B cell (primary cell): ENCODE data around the gene KLHL26. TPM values are rescaled to one million over a fixed set of nuclear protein-coding genes. Genes with fewer than 3 reads are reported as not detected.
A peak's percentile ranks its signal among the peaks of the same experiment; 100 is the strongest.

Source experiments
- ATAC-seq: fragments of 200-7000 bp; cut with Tn5 transposase; one replicate; pipeline ENCODE4 v1.10.0; 2021; ENCODE audit warnings: low read depth, mild to moderate bottlenecking, moderate number of reproducible peaks, moderate library complexity
- CTCF ChIA-PET: fragments of 350-600 bp; sonication (Branson Sonifier 250); formaldehyde crosslinking; loops from one replicate; lab custom pipeline; 2021; ENCODE audit warnings: antibody characterized with exemption, inconsistent platforms; lab: Charles Lee
- POLR2A ChIA-PET: fragments of 350-600 bp; sonication (Branson Sonifier 250); formaldehyde crosslinking; loops from one replicate; lab custom pipeline; 2021; ENCODE audit warnings: antibody characterized with exemption; lab: Charles Lee
- DNase-seq: peaks from one replicate; pipeline ENCODE4 v3.0.0; 2013
- H2AFZ ChIP-seq: 2 replicates; pipeline ENCODE4 v1.6.1; 2012; ENCODE audit warnings: mild to moderate bottlenecking, low read depth, low read length; ENCODE audit not compliant: insufficient read depth, poor library complexity, severe bottlenecking
- H3K27ac ChIP-seq, 2 donors: 1 replicate in 1 of 2; 2 replicates in 1 of 2; pipeline ENCODE4 v1.5.1; 2012 to 2013; ENCODE audit warnings: low read length in 2 of 2, mild to moderate bottlenecking in 2 of 2, moderate library complexity in 1 of 2
- H3K27me3 ChIP-seq, 4 experiments: fragments of 200-600 bp in 1 of 4; sonication (generic) in 1 of 4; replicated peaks in 1 of 4; 1 replicate in 2 of 4; 2 replicates in 2 of 4; pipeline versions ENCODE4 v1.6.1 to v1.7.0; 2013 to 2016; ENCODE audit warnings: low read length in 3 of 4, mild to moderate bottlenecking in 2 of 4, mixed read lengths in 1 of 4, moderate library complexity in 1 of 4; ENCODE audit not compliant: insufficient read depth in 4 of 4, control insufficient read depth in 3 of 4; ENCODE audit errors: control extremely low read depth in 1 of 4
- H3K36me3 ChIP-seq, 2 experiments: replicated peaks in 1 of 2; 1 replicate in 1 of 2; 2 replicates in 1 of 2; pipeline versions ENCODE4 v1.6.1 to v1.7.1; 2013; ENCODE audit warnings: low read length in 1 of 2; ENCODE audit not compliant: insufficient read depth in 2 of 2, control insufficient read depth in 1 of 2; ENCODE audit errors: control extremely low read depth in 1 of 2, extremely low read depth in 1 of 2
- H3K4me1 ChIP-seq, 2 donors: fragments of 200-600 bp in 1 of 2; sonication (generic) in 1 of 2; 1 replicate in 1 of 2; 2 replicates in 1 of 2; pipeline versions ENCODE4 v1.5.1 to v1.6.1; 2013 to 2017; ENCODE audit warnings: low read length in 2 of 2; ENCODE audit not compliant: control insufficient read depth in 2 of 2, insufficient read depth in 2 of 2
- H3K4me2 ChIP-seq: replicated peaks from 2 replicates; pipeline ENCODE3; 2012; ENCODE audit warnings: mild to moderate bottlenecking, low read depth, low read length; ENCODE audit not compliant: poor library complexity, severe bottlenecking
- H3K4me3 ChIP-seq, 5 experiments: fragments of 200-600 bp in 1 of 5; sonication (generic) in 1 of 5; 1 replicate in 3 of 5; 2 replicates in 2 of 5; pipeline versions ENCODE4 v1.5.1 to v1.7.0; 2011 to 2016; ENCODE audit warnings: low read length in 4 of 5, mild to moderate bottlenecking in 4 of 5, low read depth in 2 of 5, control low read depth in 1 of 5, moderate library complexity in 1 of 5; ENCODE audit not compliant: insufficient read depth in 1 of 5; ENCODE audit errors: control extremely low read depth in 1 of 5, extremely low read depth in 1 of 5
- H3K79me2 ChIP-seq: fragments of 200-600 bp; sonication (generic); one replicate; pipeline ENCODE4 v1.6.0; 2016; ENCODE audit warnings: low read length; ENCODE audit not compliant: control insufficient read depth, insufficient read depth
- H3K9ac ChIP-seq: fragments of 200-600 bp; sonication (generic); 2 replicates; pipeline ENCODE4 v1.6.1; 2017; ENCODE audit warnings: mild to moderate bottlenecking, low read length, moderate library complexity
- H3K9me3 ChIP-seq, 3 donors: one replicate each; pipeline versions ENCODE4 v1.6.1 to v1.7.1; 2013; ENCODE audit warnings: low read length in 2 of 3; ENCODE audit not compliant: control insufficient read depth in 2 of 3, insufficient read depth in 1 of 3; ENCODE audit errors: control extremely low read depth in 1 of 3
- H4K20me1 ChIP-seq: 2 replicates; pipeline ENCODE4 v1.6.0; 2012; ENCODE audit warnings: mild to moderate bottlenecking, low read length; ENCODE audit not compliant: insufficient read depth, control insufficient read depth, poor library complexity, severe bottlenecking
- H3K27ac Mint-ChIP-seq: one replicate; pipeline ENCODE4 v1.8.0; 2021; ENCODE audit warnings: mixed read lengths
- H3K27me3 Mint-ChIP-seq: one replicate; pipeline ENCODE4 v1.8.0; 2021; ENCODE audit warnings: mixed read lengths
- H3K4me1 Mint-ChIP-seq: one replicate; pipeline ENCODE4 v1.8.0; 2021; ENCODE audit warnings: mixed read lengths
- H3K4me3 Mint-ChIP-seq: one replicate; pipeline ENCODE4 v1.8.0; 2021; ENCODE audit warnings: mixed read lengths
- H3K9me3 Mint-ChIP-seq: one replicate; pipeline ENCODE4 v1.8.0; 2022; ENCODE audit warnings: mixed read lengths; ENCODE audit not compliant: insufficient read depth
- CTCF ChIP-seq: fragments of 200-600 bp; IDR thresholded peaks from one replicate; pipeline ENCODE4 v1.8.0; 2022; ENCODE audit warnings: antibody characterized with exemption, mild to moderate bottlenecking
- EZH2 ChIP-seq: IDR thresholded peaks from 2 replicates; pipeline ENCODE4 v1.6.1; 2012; ENCODE audit warnings: borderline replicate concordance, low read depth, mild to moderate bottlenecking, moderate library complexity, low read length; ENCODE audit not compliant: insufficient read depth, poor library complexity, severe bottlenecking
- WGBS: methylation state at CpG from one replicate; pipeline ENCODE4 v1.1.5; 2013; ENCODE audit warnings: missing lambda C conversion rate; ENCODE audit not compliant: insufficient coverage; 5-methylcytosine and 5-hydroxymethylcytosine counted together
- intact Hi-C: fragments of 100-400 bp; cut with micrococcal nuclease; formaldehyde crosslinking; loops from one replicate; pipeline ENCODE4 v1.10.0; 2022
- polyA plus RNA-seq: library from polyadenylated mRNA; depleted of rRNA; stranded (reverse); fragments of >200 nt; gene quantifications from 2 replicates; pipeline ENCODE4 v1.2.3, GENCODE V29; 2012
- total RNA-seq, 2 donors: library from RNA; stranded (reverse); fragments of 120-200 nt in 1 of 2; gene quantifications; 1 replicate in 1 of 2; 2 replicates in 1 of 2; pipeline versions ENCODE4 v1.2.3 to v1.2.4, GENCODE V29; 2013 to 2022

The KLHL26 gene
- total and polyA plus RNA-seq, 2 donors (not counting 1 experiment from before 2014, with no cell fraction given) = 5.0 to 14.6 TPM

GRCh38 chr19:18610245-18610555, 26.6 kb upstream of the KLHL26 start:
- WGBS = 32% methylated on average over 3 of the region's 3 CpGs
- no peak overlapping the region for H3K27ac Mint-ChIP-seq
- no peak overlapping the region for H3K27ac ChIP-seq
- H2AFZ ChIP-seq = no peak overlapping the region
- DNase-seq (no peak), ATAC-seq (no peak)
- intact Hi-C loops = no loop called here
- ChIA-PET CTCF (no interaction called here), POLR2A (no interaction called here)
- no peaks in the 10 kb centered on the region for H3K79me2 ChIP-seq
- H3K9me3 Mint-ChIP-seq = no peaks in the 10 kb centered on the region
- no peak overlapping the region for H3K9ac ChIP-seq
- no peak overlapping the region for H3K4me3 Mint-ChIP-seq
- H3K4me1 ChIP-seq = peaks cover 46 to 61% of the 10 kb centered on the region in 2 donors
- peaks cover 42% of the 10 kb centered on the region for H3K4me1 Mint-ChIP-seq
- H3K4me2 ChIP-seq = no peak overlapping the region
- H4K20me1 ChIP-seq = no peaks in the 10 kb centered on the region
- peaks cover 0 to 88% (median 66%) of the 10 kb centered on the region in 4 experiments for H3K27me3 ChIP-seq
- H3K4me3 ChIP-seq = no peak overlapping the region
- peaks cover 0 to 27% (median 0%) of the 10 kb centered on the region in 3 donors for H3K9me3 ChIP-seq
- peaks cover 53% of the 10 kb centered on the region for H3K27me3 Mint-ChIP-seq
- no peaks in the 10 kb centered on the region for H3K36me3 ChIP-seq
- TF ChIP-seq EZH2 = no peak
- no peak for TF ChIP-seq CTCF

- H3K9me3 Mint-ChIP-seq = no peaks in the 10 kb centered on the region
- ATAC-seq = no peak
- DNase-seq = no peak
- H3K9me3 ChIP-seq = peaks cover 0 to 23% (median 0%) of the 10 kb centered on the region in 3 donors
- H3K36me3 ChIP-seq = no peaks in the 10 kb centered on the region
- peaks cover 37% of the 10 kb centered on the region for H3K4me1 Mint-ChIP-seq
- intact Hi-C loops = no loop called here
- peaks cover 51% of the 10 kb centered on the region for H3K27me3 Mint-ChIP-seq
- no peak overlapping the region for H2AFZ ChIP-seq
- TF ChIP-seq EZH2 = peak; percentile 69
- no peak for TF ChIP-seq CTCF
- 3% methylated on average over 40 of the region's 45 CpGs for WGBS
- H3K79me2 ChIP-seq = no peaks in the 10 kb centered on the region
- H3K4me3 ChIP-seq = peak overlapping the region in 1 of 5 experiments; percentile 4
- no peaks in the 10 kb centered on the region for H4K20me1 ChIP-seq
- peaks cover 0 to 87% (median 62%) of the 10 kb centered on the region in 4 experiments for H3K27me3 ChIP-seq
- H3K9ac ChIP-seq = no peak overlapping the region
- H3K4me1 ChIP-seq = peaks cover 41 to 56% of the 10 kb centered on the region in 2 donors
- H3K4me2 ChIP-seq = peak overlapping the region; percentile 97
- H3K4me3 Mint-ChIP-seq = peak overlapping the region; percentile 77
- ChIA-PET POLR2A (no interaction called here), CTCF (no interaction called here)
- no peak overlapping the region for H3K27ac Mint-ChIP-seq
- H3K27ac ChIP-seq = no peak overlapping the region
Measured at GRCh38 chr19:18610556-18611326, 26.1 kb upstream of the KLHL26 start.
